ENCODE data around the gene ATXN7. TPM values are rescaled to one million over a fixed set of nuclear protein-coding genes. Genes with fewer than 3 reads are reported as not detected.

Gene ATXN7
- total and polyA plus RNA-seq, 2 of the 4 experiments (the other 2 are of a cell fraction): 8.6 to 13.6 TPM

DNA sequence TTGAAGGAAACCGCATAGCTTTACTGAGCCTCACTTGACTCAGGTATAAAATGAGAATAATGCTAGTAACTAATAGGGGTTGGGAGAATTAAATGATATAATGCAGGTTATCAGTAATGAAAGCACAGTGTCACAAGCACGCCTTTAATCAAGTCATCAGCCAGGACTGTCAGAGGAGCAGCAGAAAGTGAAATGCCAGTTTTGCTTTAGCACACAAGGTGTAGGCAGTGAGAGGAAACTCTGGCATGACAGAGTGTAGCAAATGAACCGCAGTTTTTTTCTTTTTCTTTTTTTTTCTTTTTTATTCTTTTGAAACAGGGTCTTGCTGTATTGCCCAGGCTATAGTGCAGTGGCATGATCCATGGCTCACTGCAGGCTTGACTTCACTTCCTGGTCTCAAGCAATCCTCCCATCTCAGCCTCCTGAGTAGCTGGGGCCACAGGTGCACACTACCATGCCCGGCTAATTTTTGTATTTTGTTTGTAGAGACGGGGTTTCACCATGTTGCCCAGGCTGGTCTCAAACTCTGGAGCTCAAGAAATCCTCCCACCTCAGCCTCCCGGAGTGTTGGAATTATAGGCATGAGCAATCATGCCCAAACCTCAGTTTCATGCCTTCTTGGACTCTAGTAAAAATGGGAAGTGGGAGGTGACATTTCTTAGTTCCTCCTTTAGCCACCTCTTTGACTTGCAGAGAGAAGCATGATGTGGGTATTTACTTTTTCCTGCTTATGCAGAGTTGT is 58.2 kb downstream of the ATXN7 start:
- TF ChIP-seq BHLHE40 (IDR thresholded peaks at IDR 0.05; ENCODE audit: low read depth, low read length) (no peak), RAD21 (IDR thresholded peaks at IDR 0.05; ENCODE audit: low read length) (no peak), FOS (IDR thresholded peaks at IDR 0.05; ENCODE audit: low read depth, low read length) (no peak), SMC3 (IDR thresholded peaks at IDR 0.05; ENCODE audit: low read depth, low read length) (no peak), CEBPB (IDR thresholded peaks at IDR 0.05; ENCODE audit: low read depth, low read length) (no peak), MAZ (IDR thresholded peaks at IDR 0.05; ENCODE audit: borderline replicate concordance, low read depth, low read length) (no peak), NFE2L2 (IDR thresholded peaks at IDR 0.05; ENCODE audit: low read depth, low read length) (no peak), MXI1 (IDR thresholded peaks at IDR 0.05; ENCODE audit: borderline replicate concordance, low read depth, low read length) (no peak), RCOR1 (IDR thresholded peaks at IDR 0.05; ENCODE audit: insufficient replicate concordance, low read length) (no peak), CHD1 (IDR thresholded peaks at IDR 0.05; ENCODE audit: low read depth, low read length) (no peak), RFX5 (IDR thresholded peaks at IDR 0.05; ENCODE audit: low read depth, low read length) (no peak), ELK1 (IDR thresholded peaks at IDR 0.05; ENCODE audit: borderline replicate concordance, low read depth, low read length) (no peak), CTCF (conservative IDR thresholded peaks at IDR 0.05; ENCODE audit: low read depth, low read length) (no peak)
- Histone ChIP-seq H3K4ac (ENCODE audit: low read depth, low read length) (no peak overlapping the region), H2AK5ac (ENCODE audit: low read depth, low read length) (no peak overlapping the region), H2BK120ac (ENCODE audit: low read depth, low read length) (no peak overlapping the region), H2BK20ac (ENCODE audit: low read depth, low read length) (no peak overlapping the region), H3K27ac (ENCODE audit: insufficient read depth, low read length) (no peak overlapping the region), H3K9me1 (ENCODE audit: insufficient read depth, low read length) (peaks cover 32% of the 10 kb centered on the region), H4K8ac (ENCODE audit: low read depth in 2 of 2, low read length in 2 of 2) (no peak overlapping the region), H3K4me1 (ENCODE audit: control insufficient read depth, insufficient read depth, low read length) (peaks cover 6% of the 10 kb centered on the region), H3K4me2 (ENCODE audit: low read depth, low read length) (no peak overlapping the region), H4K20me1 (ENCODE audit: insufficient read depth, low read length) (peaks cover 30% of the 10 kb centered on the region), H3K79me1 (ENCODE audit: low read depth in 1 of 2, low read length in 2 of 2) (peaks cover 72 to 83% of the 10 kb centered on the region in 2 experiments), H3K18ac (ENCODE audit: low read depth, low read length) (no peak overlapping the region), H3K9me3 (ENCODE audit: control insufficient read depth, insufficient read depth, low read length) (no peaks in the 10 kb centered on the region), H3K23ac (ENCODE audit: low read depth, low read length) (no peak overlapping the region), H3K27me3 (ENCODE audit: control insufficient read depth, insufficient read depth, low read length) (no peaks in the 10 kb centered on the region), H3K9ac (ENCODE audit: low read depth, low read length) (no peak overlapping the region), H2BK15ac (ENCODE audit: low read depth, low read length) (no peak overlapping the region), H3K4me3 (ENCODE audit: insufficient read depth, low read depth, low read length) (no peak overlapping the region), H4K5ac (ENCODE audit: low read depth, low read length) (no peak overlapping the region), H3K56ac (ENCODE audit: extremely low read depth, insufficient read depth, low read length) (no peak overlapping the region), H2BK5ac (ENCODE audit: low read depth, low read length, poor library complexity, severe bottlenecking) (no peak overlapping the region), H3K14ac (replicated peaks; ENCODE audit: low read depth, low read length) (no peak overlapping the region), H2AK9ac (replicated peaks; ENCODE audit: low read depth, low read length, poor library complexity) (no peak overlapping the region), H3K36me3 (ENCODE audit: control insufficient read depth, insufficient read depth, low read length) (peaks cover 30% of the 10 kb centered on the region), H4K91ac (ENCODE audit: insufficient read depth, low read depth, low read length) (no peak overlapping the region), H2AFZ (replicated peaks; ENCODE audit: low read length, poor library complexity) (no peak overlapping the region)
- WGBS, 2 experiments (ENCODE audit: extremely low coverage in 2 of 2, insufficient read length in 1 of 2): 100% methylated on average over 1 of the region's 6 CpGs; no CpG with 5 or more reads in 1 of the 2 experiments
- BruUV-seq (replicated peaks): no TSS peak
- dilution Hi-C loops (cut with HindIII; ENCODE audit: low sequenced_read_pairs, unreplicated experiment) (no loop called here), in situ Hi-C loops (cut with MboI; ENCODE audit: low sequenced_read_pairs) (no loop called here), intact Hi-C loops (cut with micrococcal nuclease) (no loop called here)
- DNase-seq (no peak), ATAC-seq (ENCODE audit: low read depth) (no peak)
- ChIA-PET CTCF (interaction anchor here (0.5 kb wide), 1 partner anchor 70 kb away, joined by 9 read pairs; no protein-coding TSS in a partner anchor), POLR2A (ENCODE audit: unreplicated experiment) (no interaction called here)
